Measurements from ENCODE around the gene LAIR2.

Gene LAIR2

GRCh38 chr19:54457773-54458647 is 44.6 kb upstream of the LAIR2 start:
- H3K4me3 ChIP-seq (ENCODE audit: low read depth, low read length), result no peak overlapping the region
- TF ChIP-seq, protein P1, sequence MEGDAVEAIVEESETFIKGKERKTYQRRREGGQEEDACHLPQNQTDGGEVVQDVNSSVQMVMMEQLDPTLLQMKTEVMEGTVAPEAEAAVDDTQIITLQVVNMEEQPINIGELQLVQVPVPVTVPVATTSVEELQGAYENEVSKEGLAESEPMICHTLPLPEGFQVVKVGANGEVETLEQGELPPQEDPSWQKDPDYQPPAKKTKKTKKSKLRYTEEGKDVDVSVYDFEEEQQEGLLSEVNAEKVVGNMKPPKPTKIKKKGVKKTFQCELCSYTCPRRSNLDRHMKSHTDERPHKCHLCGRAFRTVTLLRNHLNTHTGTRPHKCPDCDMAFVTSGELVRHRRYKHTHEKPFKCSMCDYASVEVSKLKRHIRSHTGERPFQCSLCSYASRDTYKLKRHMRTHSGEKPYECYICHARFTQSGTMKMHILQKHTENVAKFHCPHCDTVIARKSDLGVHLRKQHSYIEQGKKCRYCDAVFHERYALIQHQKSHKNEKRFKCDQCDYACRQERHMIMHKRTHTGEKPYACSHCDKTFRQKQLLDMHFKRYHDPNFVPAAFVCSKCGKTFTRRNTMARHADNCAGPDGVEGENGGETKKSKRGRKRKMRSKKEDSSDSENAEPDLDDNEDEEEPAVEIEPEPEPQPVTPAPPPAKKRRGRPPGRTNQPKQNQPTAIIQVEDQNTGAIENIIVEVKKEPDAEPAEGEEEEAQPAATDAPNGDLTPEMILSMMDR (IDR thresholded peaks at IDR 0.05; ENCODE audit: control insufficient read depth, extremely low read depth, insufficient read depth), result no peak
- no peak for DNase-seq (ENCODE audit: low read depth)

DNA sequence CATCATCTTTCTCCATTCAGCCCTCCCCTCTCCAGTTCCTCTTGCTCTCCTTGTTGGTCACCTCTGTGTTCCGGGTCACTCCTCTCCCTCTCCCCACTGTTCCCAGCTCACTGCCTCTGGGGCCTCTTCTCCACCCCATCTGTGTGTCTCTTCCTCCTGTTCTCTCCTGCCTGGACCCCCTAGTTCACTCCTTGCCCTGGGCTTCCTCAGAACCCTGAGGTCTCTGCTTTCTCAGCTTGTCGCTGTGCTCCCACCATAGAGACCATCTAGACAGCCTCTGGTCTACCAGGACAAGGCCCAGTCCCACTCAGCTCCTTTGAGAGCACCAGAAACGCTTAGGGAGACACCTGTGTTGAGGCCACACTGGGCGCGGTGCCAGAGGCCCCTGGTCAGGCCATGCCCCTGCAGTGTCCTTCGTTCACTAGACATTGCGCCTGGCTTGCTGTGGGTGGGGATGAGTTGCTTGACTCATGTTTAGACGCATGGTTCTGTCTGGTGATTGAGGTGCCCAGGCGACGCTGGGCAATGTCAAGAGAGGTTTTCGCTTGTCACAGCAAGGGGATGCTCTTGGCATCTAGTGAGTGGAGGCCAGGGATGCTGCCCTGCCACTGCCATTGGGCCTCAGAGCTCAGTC is 43.9 kb upstream of the LAIR2 start:
- DNase-seq (ENCODE audit: low read depth), result no peak
- H3K4me3 ChIP-seq (ENCODE audit: low read depth, low read length), result no peak overlapping the region
- TF ChIP-seq, protein P1 (IDR thresholded peaks at IDR 0.05; ENCODE audit: control insufficient read depth, extremely low read depth, insufficient read depth), result no peak

- TF ChIP-seq, protein P1 (IDR thresholded peaks at IDR 0.05; ENCODE audit: control insufficient read depth, extremely low read depth, insufficient read depth), result no peak
- no peak overlapping the region for H3K4me3 ChIP-seq (ENCODE audit: low read depth, low read length)
- DNase-seq (ENCODE audit: low read depth), result no peak
Observed at GRCh38 chr19:54459282-54460229, 43.1 kb upstream of the LAIR2 start.

DNA sequence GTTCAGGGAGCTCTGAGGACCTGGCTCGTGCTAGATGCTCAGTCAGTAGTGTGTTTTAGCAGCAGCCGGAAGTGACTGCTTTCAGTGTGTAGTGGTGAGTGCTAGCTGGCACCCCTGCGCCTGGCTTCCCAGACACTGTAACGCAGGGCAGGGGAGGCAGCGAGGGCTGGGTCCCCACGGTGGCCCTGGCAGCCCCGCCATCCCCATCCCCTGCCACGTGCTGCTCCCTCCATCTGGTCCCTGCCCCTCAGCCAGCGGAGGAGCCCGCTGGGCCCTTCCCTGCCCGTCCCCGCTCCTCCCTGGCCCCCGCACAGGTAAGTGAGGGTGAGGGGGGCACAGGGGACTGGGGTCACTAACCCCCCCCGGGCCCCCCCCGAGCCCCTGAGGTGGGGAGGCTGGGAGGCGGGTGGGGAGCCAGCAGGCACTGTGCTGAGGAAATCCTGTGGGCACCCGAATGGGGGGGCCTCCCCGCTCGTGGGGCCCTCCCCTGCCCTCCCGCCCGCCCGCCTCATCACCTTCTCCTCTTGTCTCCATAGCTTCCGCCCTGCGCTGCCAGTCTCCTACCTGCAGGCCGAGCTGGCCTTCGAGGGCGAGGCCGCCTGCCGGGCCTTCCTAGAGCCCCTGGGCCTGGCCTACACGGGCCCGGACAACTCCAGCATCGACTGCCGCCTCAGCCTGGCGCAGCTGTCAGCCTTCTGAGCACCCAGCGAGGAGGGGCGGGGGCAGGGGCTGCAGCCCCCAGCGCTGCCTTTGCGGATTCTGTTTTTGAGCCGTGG is 42.2 kb upstream of the LAIR2 start:
- TF ChIP-seq, protein P1 (IDR thresholded peaks at IDR 0.05; ENCODE audit: control insufficient read depth, extremely low read depth, insufficient read depth), result no peak
- no peak overlapping the region for H3K4me3 ChIP-seq (ENCODE audit: low read depth, low read length)
- no peak for DNase-seq (ENCODE audit: low read depth)

DNA sequence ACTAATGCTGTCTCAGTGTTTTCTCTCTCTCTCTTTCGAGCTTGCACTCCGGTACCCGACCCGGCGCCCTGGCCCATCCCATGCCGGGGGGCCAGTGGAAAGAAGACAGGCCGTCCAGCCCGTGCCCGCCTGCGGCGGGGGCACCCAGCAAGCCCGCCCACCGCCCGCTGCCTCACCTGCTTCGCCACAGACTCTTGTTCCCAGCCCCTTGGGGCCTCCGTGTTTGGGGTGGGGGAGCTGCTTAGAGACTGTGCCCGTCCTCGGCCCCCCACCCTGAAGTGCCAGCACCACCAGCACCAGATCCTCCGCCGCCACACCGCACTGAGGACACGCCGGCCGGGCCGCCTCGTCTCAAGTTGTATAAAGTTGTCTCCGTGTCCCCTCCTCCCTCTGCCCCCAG is 41.4 kb upstream of the LAIR2 start:
- DNase-seq (ENCODE audit: low read depth), result no peak

More for the DNA sequence above, 41.4 kb upstream of the LAIR2 start:
- TF ChIP-seq, protein P1 (IDR thresholded peaks at IDR 0.05; ENCODE audit: control insufficient read depth, extremely low read depth, insufficient read depth), result no peak
- H3K4me3 ChIP-seq (ENCODE audit: low read depth, low read length), result no peak overlapping the region

Measured in LNCaP clone FGC (cell line).